HG03045 (cell line): ENCODE data around the gene HIPK3.
"Not testable (repeated sequence)": the region's sequence is repeated elsewhere in the genome, so short reads cannot be mapped to it uniquely, and the experiment has no call there.

Experiments
- ATAC-seq: cut with Tn5 transposase; IDR thresholded peaks from one replicate; pipeline ENCODE4 v1.9.1; 2021; ENCODE audit warnings: mild to moderate bottlenecking, moderate library complexity; ENCODE audit not compliant: unreplicated experiment

The HIPK3 gene

GRCh38 chr11:33347490-33348125 lies 90.4 kb downstream of the HIPK3 start:
- ATAC-seq = peak; percentile 90

DNA sequence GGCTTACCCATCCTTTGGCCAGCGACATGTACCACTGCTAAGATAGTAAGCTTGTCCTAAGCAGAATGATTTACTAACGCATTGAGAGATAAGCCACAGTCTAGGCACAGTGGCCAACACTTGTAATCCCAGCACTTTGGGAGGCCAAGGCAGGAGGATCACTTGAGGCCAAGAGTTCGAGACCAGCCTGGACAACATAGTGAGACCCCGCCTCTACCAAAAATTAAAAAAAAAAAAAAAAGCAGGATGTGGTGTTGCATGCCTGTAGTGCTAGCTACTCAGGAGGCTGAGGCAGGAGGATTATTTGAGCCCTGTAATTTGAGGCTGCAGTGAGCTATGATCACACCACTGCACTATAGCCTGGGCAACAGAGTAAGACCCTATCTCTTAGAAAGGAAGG lies 93.1 kb downstream of the HIPK3 start:
- no peak for ATAC-seq

- ATAC-seq = no peak
Measured at GRCh38 chr11:33358150-33358831, 101.1 kb downstream of the HIPK3 start.

DNA sequence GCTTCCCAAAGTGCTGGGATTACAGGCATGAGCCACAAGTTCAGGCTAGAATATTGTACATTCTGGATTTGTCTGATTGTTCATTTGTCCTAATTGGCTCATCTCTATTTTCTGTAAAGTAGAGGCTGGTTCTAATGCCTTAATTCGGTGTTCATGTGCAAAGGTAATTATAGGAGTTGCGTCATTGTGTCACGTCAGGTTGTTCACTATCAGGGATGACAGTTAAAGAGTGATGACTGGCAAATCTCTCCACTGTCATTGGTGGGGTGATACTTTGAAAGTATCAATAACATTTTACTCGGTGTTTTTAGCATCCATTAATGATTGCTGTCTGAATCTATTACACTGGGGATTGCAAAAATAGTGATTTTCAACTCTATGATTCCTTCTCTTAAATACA lies 103.5 kb downstream of the HIPK3 start:
- ATAC-seq = no peak

DNA sequence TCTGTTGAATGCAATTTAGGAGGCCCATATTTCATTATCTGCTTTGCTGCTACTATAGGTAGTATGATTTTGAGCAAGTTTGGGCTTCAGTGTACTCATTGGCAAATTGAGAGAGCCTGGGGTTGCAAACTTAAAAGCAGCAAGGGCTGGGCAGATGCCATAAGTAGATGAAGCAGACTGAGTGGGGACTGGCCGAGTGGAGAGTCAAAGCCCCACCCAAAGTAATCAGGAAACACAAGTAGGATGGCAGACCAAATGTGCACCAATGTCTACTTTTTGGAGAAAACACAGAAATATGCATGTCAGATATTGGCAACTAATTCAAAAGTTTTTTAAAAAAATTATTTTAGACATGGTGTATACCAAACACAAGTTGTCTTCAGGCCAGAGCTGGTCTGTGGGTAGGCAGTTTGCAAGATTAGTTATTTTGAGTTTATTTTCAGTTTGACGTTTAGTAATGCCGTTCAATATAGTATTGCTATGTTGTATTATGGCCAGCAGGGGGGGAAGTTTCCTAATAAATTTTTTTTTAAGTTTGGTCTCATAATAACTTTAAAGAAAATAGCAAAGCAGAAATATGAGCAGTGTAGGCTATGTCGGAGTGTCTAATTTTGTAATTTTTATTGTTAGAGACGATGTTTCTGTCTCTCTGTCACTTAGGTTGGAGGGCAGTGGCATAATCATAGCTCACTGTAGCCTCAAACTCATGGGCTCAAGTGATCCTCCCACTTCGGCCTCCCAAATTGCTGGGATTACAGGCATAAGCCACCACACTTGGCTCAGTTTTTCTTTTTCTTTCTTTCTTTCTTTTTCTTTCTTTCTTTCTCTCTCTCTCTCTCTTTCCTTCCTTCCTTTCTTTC lies 105.1 kb downstream of the HIPK3 start:
- no peak for ATAC-seq

- ATAC-seq = no peak
Measured at GRCh38 chr11:33366918-33367317, 109.7 kb downstream of the HIPK3 start.

GRCh38 chr11:33368475-33368874 lies 111.3 kb downstream of the HIPK3 start:
- not testable (repeated sequence) for ATAC-seq

- no peak for ATAC-seq
Measured at GRCh38 chr11:33368931-33369330, 111.8 kb downstream of the HIPK3 start.

DNA sequence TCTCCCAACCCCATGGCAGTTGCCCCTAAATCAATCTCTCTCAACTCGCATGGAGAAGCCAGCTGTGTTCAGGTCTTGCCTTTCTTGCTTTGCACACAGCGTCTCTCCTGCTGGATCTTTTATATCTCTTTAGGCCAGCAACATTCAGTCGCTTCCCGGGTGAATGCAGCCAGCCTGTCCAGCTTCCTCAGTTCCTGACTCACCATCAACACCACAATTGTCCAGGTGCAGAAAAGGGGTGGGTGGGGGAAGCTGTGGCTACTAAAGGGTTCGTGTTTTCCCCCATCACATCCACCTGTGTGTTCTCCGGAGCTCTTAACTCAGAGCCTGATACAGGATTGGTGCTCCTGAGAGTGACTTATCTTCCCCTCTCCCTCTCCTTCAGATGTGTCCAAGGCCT lies 116.5 kb downstream of the HIPK3 start:
- ATAC-seq = no peak

- ATAC-seq = no peak
Measured at GRCh38 chr11:33375236-33375635, 118.1 kb downstream of the HIPK3 start.

DNA sequence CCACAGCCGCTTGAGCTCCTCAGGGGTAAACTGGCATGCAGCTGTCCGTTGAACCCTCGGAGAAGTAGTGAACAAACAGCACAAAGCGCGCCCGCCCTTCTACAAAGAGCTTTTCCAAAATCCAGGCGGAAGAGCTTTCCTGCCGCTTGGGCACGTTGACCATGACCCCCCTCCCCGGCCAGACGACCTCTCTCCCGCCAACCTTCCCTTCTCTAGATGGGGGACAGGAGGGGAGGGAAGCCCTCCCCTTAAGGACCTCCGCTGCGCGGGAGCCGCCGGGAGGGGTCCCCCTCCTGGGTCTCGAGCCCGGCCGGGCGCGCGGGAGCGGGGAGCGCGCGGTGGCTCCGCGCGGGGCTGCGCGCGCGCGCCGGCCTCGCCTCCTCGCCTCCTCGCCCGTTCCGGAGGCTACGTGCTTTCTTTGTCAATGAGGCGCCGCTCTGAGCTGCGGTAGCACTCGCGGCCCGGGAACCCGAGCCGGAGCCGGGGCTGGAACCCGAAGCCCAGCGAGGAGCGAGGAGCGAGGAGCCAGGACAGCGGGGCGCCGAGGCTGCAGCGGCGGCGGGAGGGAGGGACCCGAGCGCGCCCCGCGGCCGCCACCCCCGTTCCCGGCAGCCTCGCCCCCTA lies 118.6 kb downstream of the HIPK3 start, which contains the start of gene KIAA1549L:
Gene KIAA1549L, plus strand, starts transcription at position 421 of the 624 bp plus-strand sequence.
- ATAC-seq = no peak

DNA sequence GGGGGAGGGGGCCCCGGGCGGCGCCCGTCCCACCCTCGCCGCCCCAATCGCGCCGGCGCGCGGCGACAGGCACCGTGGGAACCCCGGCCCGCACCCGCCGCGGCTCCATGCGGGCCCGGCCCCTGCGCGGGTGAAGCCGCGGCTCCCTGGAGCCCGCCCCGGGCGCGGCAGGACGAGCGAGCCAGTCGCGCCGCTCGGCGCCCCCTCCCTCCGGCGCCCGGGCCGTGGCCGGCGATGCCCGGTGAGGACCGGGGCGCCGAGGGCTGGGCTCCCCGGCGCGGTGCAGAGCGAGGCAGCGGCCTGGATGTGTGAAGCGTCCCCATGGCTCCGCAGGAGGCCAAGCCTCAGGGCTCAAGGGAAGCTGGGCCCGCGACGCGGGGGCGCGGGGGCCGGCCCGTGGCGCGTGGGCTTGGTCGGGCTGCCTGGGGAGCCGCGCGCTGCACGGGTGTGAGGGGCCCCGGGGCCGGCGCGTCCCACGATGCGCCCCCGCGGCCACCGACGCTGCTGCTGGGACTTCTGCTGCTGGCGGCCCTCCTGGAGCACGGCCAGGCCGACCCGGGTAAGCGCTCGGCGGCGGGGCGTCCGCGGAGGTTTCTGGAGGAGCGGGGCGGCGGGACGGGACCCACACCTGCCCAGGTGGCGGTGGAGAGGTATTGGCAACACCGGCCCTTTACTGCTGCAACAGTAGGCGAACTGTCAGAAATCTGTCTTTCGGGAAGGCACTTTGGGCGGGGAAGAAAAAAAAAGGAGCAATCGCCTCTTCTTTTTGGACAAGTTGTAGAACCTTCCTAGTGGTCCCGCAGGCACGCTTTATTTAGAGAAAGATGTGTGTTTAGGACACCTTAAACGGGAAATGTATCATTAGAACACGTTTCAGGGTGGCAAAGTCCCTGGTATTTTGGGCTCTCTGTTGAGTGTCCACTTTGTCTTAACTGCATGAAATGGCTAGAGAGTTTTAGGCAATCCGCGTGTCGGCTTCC lies 119.4 kb downstream of the HIPK3 start:
- no peak for ATAC-seq

DNA sequence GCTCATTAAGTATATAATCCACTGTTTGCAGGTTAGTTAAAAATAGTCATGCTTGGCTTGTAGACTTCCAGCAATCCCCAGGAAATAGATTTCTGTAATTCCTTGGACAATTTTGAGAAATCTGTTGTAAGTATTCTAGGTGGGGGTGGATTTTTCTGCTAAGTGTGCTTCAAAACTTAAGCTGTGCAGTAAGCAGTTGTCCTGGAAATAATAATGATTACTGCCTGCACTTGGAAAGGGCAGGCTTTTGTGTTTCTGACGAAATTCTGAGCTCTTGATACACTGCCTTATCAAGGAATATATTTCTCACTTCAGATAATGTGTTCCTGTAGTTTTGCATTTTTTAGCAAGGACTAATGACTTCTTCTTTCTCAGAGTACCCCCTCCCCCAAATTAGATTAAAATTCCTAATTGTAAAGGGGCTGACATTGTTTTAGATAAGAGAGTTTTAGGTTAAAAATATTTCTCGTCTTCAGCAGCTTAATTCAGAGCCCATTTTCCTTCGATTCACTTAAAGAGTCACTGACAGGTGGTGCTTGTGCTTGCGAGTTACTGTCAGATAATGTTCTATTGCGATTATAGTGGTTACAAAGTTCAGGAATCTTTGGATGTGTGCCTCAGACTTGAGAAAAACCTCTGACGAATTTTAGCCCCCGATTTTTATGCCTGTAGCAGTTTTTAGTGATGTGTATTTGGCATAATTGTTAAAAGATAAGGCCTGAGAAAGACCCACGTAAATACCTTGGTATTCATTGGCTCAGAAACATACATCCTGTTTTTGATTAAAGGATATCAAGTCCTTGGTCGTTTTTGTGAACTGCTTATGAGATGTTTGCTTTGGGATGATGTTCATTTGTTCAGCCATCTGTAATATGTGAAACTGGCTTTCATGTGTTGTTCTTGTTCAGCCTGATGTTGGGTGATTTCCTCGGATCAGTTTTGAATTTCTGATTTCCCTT lies 120.5 kb downstream of the HIPK3 start:
- ATAC-seq = no peak

- ATAC-seq = peak; percentile 57
Measured at GRCh38 chr11:33379947-33380346, 122.8 kb downstream of the HIPK3 start.

GRCh38 chr11:33383075-33383919 lies 126.1 kb downstream of the HIPK3 start:
- no peak for ATAC-seq

- no peak for ATAC-seq
Measured at GRCh38 chr11:33383920-33384209, 126.7 kb downstream of the HIPK3 start.

GRCh38 chr11:33384220-33384619 lies 127.0 kb downstream of the HIPK3 start:
- no peak for ATAC-seq

GRCh38 chr11:33387581-33387980 lies 130.4 kb downstream of the HIPK3 start:
- no peak for ATAC-seq
